HepG2 (cell line): Measurements from ENCODE around the gene STK32B. TPM values are rescaled to one million over a fixed set of nuclear protein-coding genes. Genes with fewer than 3 reads are reported as not detected.

ENCODE experiments used
- ATAC-seq: fragments of 200-7000 bp; cut with Tn5 transposase; 3 replicates; pipeline ENCODE4 v1.9.1; 2020; ENCODE audit warnings: mild to moderate bottlenecking, moderate library complexity
- BruUV-seq: library from RNA; stranded (reverse); fragments of 400-500 nt; replicated peaks from 2 replicates; lab custom pipeline; 2021; lab: Mats Ljungman, UMichigan
- CTCF ChIA-PET: fragments of 300-600 bp; formaldehyde crosslinking; extraction: SDS; loops from one replicate; lab custom pipeline; 2021; ENCODE audit warnings: low total read pairs, inconsistent platforms, low intra/inter-chr PET ratio; lab: Yijun Ruan, JAX
- POLR2A ChIA-PET: fragments of 350-600 bp; sonication (Branson Sonifier 250); formaldehyde crosslinking; loops from one replicate; lab custom pipeline; 2020; ENCODE audit warnings: antibody characterized with exemption, inconsistent platforms; lab: Yijun Ruan, JAX
- DNase-seq: peaks from one replicate; pipeline ENCODE4 v3.0.0-alpha.2; 2015; ENCODE audit warnings: low spot score
- FAIRE-seq: peaks from 3 replicates; lab custom pipeline; 2011; peaks lifted over from hg19 to GRCh38; lab: Jason Lieb, UNC
- H2AFZ ChIP-seq: one replicate; pipeline ENCODE4 v1.6.1; 2011; ENCODE audit warnings: low read length, inconsistent platforms
- H3K27ac ChIP-seq: fragments of 300-600 bp; 3 replicates; pipeline ENCODE4 v1.8.0; 2011; ENCODE audit warnings: mixed run types, mild to moderate bottlenecking, mixed read lengths, low read length, inconsistent platforms; ENCODE audit not compliant: insufficient read depth; ENCODE audit errors: extremely low read length
- H3K27me3 ChIP-seq, 2 experiments: fragments of 200-600 bp in 1 of 2; 2 replicates in 1 of 2; 3 replicates in 1 of 2; pipeline versions ENCODE4 v1.6.0 to v1.8.0; 2011; ENCODE audit warnings: low read length in 2 of 2, mild to moderate bottlenecking in 2 of 2, moderate library complexity in 2 of 2, inconsistent platforms in 1 of 2; ENCODE audit not compliant: insufficient read depth in 2 of 2, control insufficient read depth in 1 of 2
- H3K36me3 ChIP-seq, 2 experiments: fragments of 200-600 bp in 1 of 2; replicated peaks in 1 of 2; 2 replicates in 1 of 2; 3 replicates in 1 of 2; pipeline versions ENCODE4 v1.5.1 to v1.8.0; 2011; ENCODE audit warnings: low read length in 2 of 2, inconsistent platforms in 1 of 2; ENCODE audit not compliant: insufficient read depth in 2 of 2, control insufficient read depth in 1 of 2
- H3K4me1 ChIP-seq: 2 replicates; pipeline ENCODE4 v1.5.1; 2012; ENCODE audit warnings: low read length, inconsistent platforms; ENCODE audit not compliant: insufficient read depth
- H3K4me2 ChIP-seq: 2 replicates; pipeline ENCODE4 v1.6.0; 2011; ENCODE audit warnings: low read depth, low read length, inconsistent platforms
- H3K4me3 ChIP-seq, 3 experiments: fragments of 200-600 bp in 1 of 3; sonication (generic), shearing (Covaris generic) in 1 of 3; replicated peaks in 1 of 3; 2 replicates each; pipeline ENCODE4 v1.5.1; 2011 to 2016; ENCODE audit warnings: low read length in 3 of 3, inconsistent platforms in 2 of 3, low read depth in 2 of 3, mild to moderate bottlenecking in 2 of 3, control low read depth in 1 of 3, mixed read lengths in 1 of 3; ENCODE audit not compliant: insufficient read depth in 1 of 3
- H3K79me2 ChIP-seq: one replicate; pipeline ENCODE4 v1.6.1; 2011; ENCODE audit warnings: low read length, inconsistent platforms; ENCODE audit not compliant: insufficient read depth
- H3K9ac ChIP-seq: 2 replicates; pipeline ENCODE4 v1.6.0; 2011; ENCODE audit warnings: mild to moderate bottlenecking, low read depth, low read length, inconsistent platforms; ENCODE audit not compliant: insufficient read depth
- H3K9me3 ChIP-seq: 2 replicates; pipeline ENCODE4 v1.5.1; 2012; ENCODE audit warnings: mild to moderate bottlenecking, low read length
- H4K20me1 ChIP-seq: 2 replicates; pipeline ENCODE4 v1.6.0; 2011; ENCODE audit warnings: inconsistent platforms, mild to moderate bottlenecking, low read length, moderate library complexity; ENCODE audit not compliant: insufficient read depth
- ARID3A ChIP-seq: IDR thresholded peaks from 2 replicates; pipeline ENCODE4 v1.6.1; 2012; ENCODE audit warnings: low read depth, low read length, improper control_type of control experiment
- CBX5 ChIP-seq: sonication (generic); formaldehyde crosslinking; IDR thresholded peaks from 2 replicates; pipeline ENCODE4 v1.4.0; 2020; ENCODE audit warnings: missing genetic modification reagents, borderline replicate concordance
- KDM5B ChIP-seq: sonication (generic); formaldehyde crosslinking; IDR thresholded peaks from 2 replicates; pipeline ENCODE4 v1.4.0; 2020; ENCODE audit warnings: missing genetic modification reagents, mild to moderate bottlenecking, borderline replicate concordance
- NBN ChIP-seq: fragments of 450-650 bp; conservative IDR thresholded peaks from 2 replicates; pipeline ENCODE4 v1.6.1; 2017
- NFRKB ChIP-seq: fragments of 450-650 bp; IDR thresholded peaks from 2 replicates; pipeline ENCODE4 v1.6.1; 2017
- NRL ChIP-seq: sonication (generic); formaldehyde crosslinking; IDR thresholded peaks from 2 replicates; pipeline ENCODE4 v1.5.0; 2020; ENCODE audit warnings: missing genetic modification reagents, mild to moderate bottlenecking, moderate library complexity, borderline replicate concordance
- PAF1 ChIP-seq: IDR thresholded peaks from 2 replicates; pipeline ENCODE4 v1.6.1; 2016; ENCODE audit warnings: missing genetic modification reagents, missing compliant biosample characterization
- ZNF124 ChIP-seq: sonication (generic); formaldehyde crosslinking; IDR thresholded peaks from 2 replicates; pipeline ENCODE4 v1.4.0; 2020; ENCODE audit warnings: missing genetic modification reagents
- ZNF552 ChIP-seq: sonication (generic); formaldehyde crosslinking; IDR thresholded peaks from 2 replicates; pipeline ENCODE4 v1.9.0; 2022; ENCODE audit warnings: missing genetic modification reagents, mild to moderate bottlenecking, borderline replicate concordance
- ZNF556 ChIP-seq: sonication (generic); formaldehyde crosslinking; IDR thresholded peaks from 2 replicates; pipeline ENCODE4 v1.4.0; 2020; ENCODE audit warnings: mild to moderate bottlenecking, missing genetic modification reagents, borderline replicate concordance
- WGBS: methylation state at CpG from one replicate; pipeline ENCODE4 v1.1.6; 2017; ENCODE audit warnings: low lambda C conversion rate; 5-methylcytosine and 5-hydroxymethylcytosine counted together
- in situ Hi-C: cut with HindIII; loops from 2 replicates; pipeline ENCODE4 v1.10.0; 2017; ENCODE audit warnings: low pct_unique_long_range_greater_than_20kb; ENCODE audit not compliant: extremely low pct_ligation_motif_present
- intact Hi-C: fragments of 100-400 bp; cut with micrococcal nuclease; formaldehyde crosslinking; loops from one replicate; pipeline ENCODE4 v1.10.0; 2022; ENCODE audit not compliant: unreplicated experiment
- polyA plus RNA-seq, 8 experiments: library from polyadenylated mRNA; depleted of rRNA in 3 of 8; stranded (reverse) in 7 of 8; unstranded in 1 of 8; fragments of >200 nt; fragmentation: Illumina TruSeq in 4 of 8; extraction: Trizol in 4 of 8; gene quantifications; 2 replicates each; pipeline versions ENCODE4 v1.2.1 to v1.2.3, GENCODE V29; 2011 to 2016; ENCODE audit warnings: low read depth in 4 of 8, missing spikeins in 1 of 8, mixed read lengths in 1 of 8; ENCODE audit not compliant: insufficient read depth in 1 of 8
- total RNA-seq, 5 experiments: library from RNA; depleted of rRNA; stranded (reverse); fragments of >200 nt; fragmentation: Illumina TruSeq; extraction: Trizol; gene quantifications; 2 replicates each; pipeline ENCODE4 v1.2.3, GENCODE V29; 2016; ENCODE audit warnings: low read depth in 1 of 5
- TF ChIP-seq, protein P1 (sequence below): IDR thresholded peaks from 2 replicates; pipeline ENCODE4 v1.6.1; 2016; ENCODE audit warnings: missing biosample characterization, missing genetic modification reagents, low read depth

STK32B gene
- total and polyA plus RNA-seq, 2 of the 13 experiments (the other 11 are each of a cell fraction or from before 2014, with no cell fraction given) = not detected

DNA sequence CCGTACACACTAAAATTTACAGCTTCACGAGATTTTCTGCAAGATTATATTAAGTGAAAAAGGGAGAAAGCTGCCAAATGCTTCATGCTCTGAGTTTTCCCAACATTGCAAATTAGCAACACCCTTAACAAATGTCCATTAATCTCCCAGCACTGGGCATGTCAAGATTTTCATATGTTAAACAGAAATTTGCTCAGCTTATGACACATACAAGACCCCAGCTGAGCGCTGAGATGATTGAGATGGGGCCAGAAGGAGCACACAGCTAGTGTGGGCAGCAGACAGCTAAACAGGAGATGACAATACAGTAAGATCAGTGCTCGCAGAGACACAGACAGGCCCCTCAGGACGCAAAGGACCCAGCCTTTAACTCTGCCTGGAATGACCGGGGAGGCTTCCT lies 208.8 kb downstream of the STK32B start:
- Histone ChIP-seq H3K27ac (no peak overlapping the region), H3K79me2 (no peaks in the 10 kb centered on the region), H4K20me1 (no peaks in the 10 kb centered on the region), H3K4me3 (no peak overlapping the region), H3K9me3 (no peaks in the 10 kb centered on the region), H2AFZ (no peak overlapping the region), H3K36me3 (no peaks in the 10 kb centered on the region), H3K4me2 (no peak overlapping the region), H3K9ac (no peak overlapping the region), H3K27me3 (no peaks in the 10 kb centered on the region), H3K4me1 (no peaks in the 10 kb centered on the region)
- POLR2A ChIA-PET = no interaction called here
- no TSS peak for BruUV-seq
- CTCF ChIA-PET = no interaction called here
- no peak for DNase-seq
- TF ChIP-seq, protein P1, sequence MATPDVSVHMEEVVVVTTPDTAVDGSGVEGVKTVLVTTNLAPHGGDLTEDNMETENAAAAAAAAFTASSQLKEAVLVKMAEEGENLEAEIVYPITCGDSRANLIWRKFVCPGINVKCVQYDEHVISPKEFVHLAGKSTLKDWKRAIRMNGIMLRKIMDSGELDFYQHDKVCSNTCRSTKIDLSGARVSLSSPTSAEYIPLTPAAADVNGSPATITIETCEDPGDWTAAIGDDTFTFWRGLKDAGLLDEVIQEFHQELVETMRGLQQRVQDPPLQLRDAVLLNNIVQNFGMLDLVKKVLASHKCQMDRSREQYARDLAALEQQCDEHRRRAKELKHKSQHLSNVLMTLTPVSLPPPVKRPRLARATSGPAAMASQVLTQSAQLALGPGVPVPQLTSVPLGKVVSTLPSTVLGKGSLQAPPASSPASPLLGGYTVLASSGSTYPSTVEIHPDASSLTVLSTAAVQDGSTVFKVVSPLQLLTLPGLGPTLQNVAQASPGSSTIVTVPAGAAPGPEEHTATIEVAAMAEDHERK (CRISPR knock-in tag) = no peak
- no peak for TF ChIP-seq ARID3A
- intact Hi-C loops = no loop called here
- in situ Hi-C loops = no loop called here
- FAIRE-seq = no peak
- 17% methylated on average over 6 of the region's 6 CpGs for WGBS
- ATAC-seq = no peak

DNA sequence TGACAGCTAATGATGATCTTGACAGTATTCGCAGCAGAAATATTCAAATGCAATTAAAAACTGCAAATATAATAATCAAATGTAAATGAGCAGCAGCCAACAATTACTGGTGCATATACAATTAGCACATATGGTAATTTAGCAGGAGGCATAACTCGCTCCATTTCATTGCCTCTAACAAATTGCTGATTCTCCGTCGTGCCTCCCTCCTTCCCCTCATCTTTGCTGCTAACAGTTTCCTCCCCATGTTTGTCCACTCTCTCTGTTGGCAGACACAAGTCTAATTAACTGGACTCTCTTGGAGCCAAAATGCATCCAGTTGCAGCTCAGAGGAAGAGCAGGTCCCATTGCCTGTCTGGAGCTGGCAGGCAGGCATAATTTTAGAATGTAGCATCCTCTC lies 210.6 kb downstream of the STK32B start:
- Histone ChIP-seq H4K20me1 (no peaks in the 10 kb centered on the region), H3K4me1 (no peaks in the 10 kb centered on the region), H3K36me3 (no peaks in the 10 kb centered on the region), H3K79me2 (no peaks in the 10 kb centered on the region), H3K4me3 (no peak overlapping the region), H3K27ac (no peak overlapping the region), H3K27me3 (no peaks in the 10 kb centered on the region), H2AFZ (no peak overlapping the region), H3K4me2 (no peak overlapping the region), H3K9me3 (no peaks in the 10 kb centered on the region), H3K9ac (no peak overlapping the region)
- FAIRE-seq = no peak
- no peak for TF ChIP-seq ZNF552 (CRISPR knock-in tag)
- no peak for TF ChIP-seq PAF1
- no peak for TF ChIP-seq KDM5B (CRISPR knock-in tag)
- no peak for TF ChIP-seq NFRKB
- no peak for TF ChIP-seq NBN
- no peak for TF ChIP-seq ZNF556 (CRISPR knock-in tag)
- TF ChIP-seq NRL (CRISPR knock-in tag) = no peak
- TF ChIP-seq ZNF124 (CRISPR knock-in tag) = no peak
- TF ChIP-seq CBX5 (CRISPR knock-in tag) = no peak
- intact Hi-C loops (no loop called here), in situ Hi-C loops (no loop called here)
- CTCF ChIA-PET = no interaction called here
- ATAC-seq = no peak
- WGBS = 44% methylated on average over 4 of the region's 4 CpGs
- DNase-seq = no peak
- POLR2A ChIA-PET = no interaction called here
- no TSS peak for BruUV-seq
